Endodermal cell (in vitro differentiated cells): ENCODE data around the gene ADAM15. TPM values are rescaled to one million over a fixed set of nuclear protein-coding genes. Genes with fewer than 3 reads are reported as not detected.

Experiments used
- DNase-seq: peaks from one replicate; pipeline ENCODE4 v3.0.0-alpha.2; 2017
- H3K27ac ChIP-seq: 2 replicates; pipeline ENCODE4 v1.5.1; 2013; ENCODE audit warnings: mild to moderate bottlenecking, low read depth, low read length, moderate library complexity
- H3K27me3 ChIP-seq: 2 replicates; pipeline ENCODE4 v1.6.1; 2013; ENCODE audit warnings: mild to moderate bottlenecking, low read length, moderate library complexity; ENCODE audit not compliant: insufficient read depth, control insufficient read depth, poor library complexity, severe bottlenecking
- H3K36me3 ChIP-seq: 2 replicates; pipeline ENCODE4 v1.7.0; 2013; ENCODE audit warnings: mild to moderate bottlenecking, low read length, moderate library complexity; ENCODE audit not compliant: control insufficient read depth, insufficient read depth
- H3K4me1 ChIP-seq: one replicate; pipeline ENCODE4 v1.7.0; 2013; ENCODE audit warnings: low read length; ENCODE audit not compliant: control insufficient read depth, insufficient read depth
- H3K4me3 ChIP-seq: 2 replicates; pipeline ENCODE4 v1.5.1; 2013; ENCODE audit warnings: mild to moderate bottlenecking, low read length, moderate library complexity
- H3K9ac ChIP-seq: 2 replicates; pipeline ENCODE4 v1.6.1; 2013; ENCODE audit warnings: mild to moderate bottlenecking, low read length, moderate library complexity; ENCODE audit not compliant: poor library complexity, severe bottlenecking; ENCODE audit errors: extremely low read depth
- H3K9me3 ChIP-seq: 2 replicates; pipeline ENCODE4 v1.6.1; 2013; ENCODE audit warnings: mild to moderate bottlenecking, low read length, moderate library complexity; ENCODE audit not compliant: control insufficient read depth
- H3K27ac Mint-ChIP-seq: 2 replicates; pipeline ENCODE4 v1.8.0; 2020; ENCODE audit warnings: mixed read lengths
- H3K27me3 Mint-ChIP-seq: 2 replicates; pipeline ENCODE4 v1.8.0; 2021; ENCODE audit warnings: mild to moderate bottlenecking, mixed read lengths; ENCODE audit not compliant: insufficient read depth
- H3K36me3 Mint-ChIP-seq: 2 replicates; pipeline ENCODE4 v1.8.0; 2020; ENCODE audit warnings: low read depth, mixed read lengths
- H3K4me1 Mint-ChIP-seq: 2 replicates; pipeline ENCODE4 v1.8.0; 2020; ENCODE audit warnings: mixed read lengths
- H3K4me3 Mint-ChIP-seq: 2 replicates; pipeline ENCODE4 v1.8.0; 2020; ENCODE audit warnings: mild to moderate bottlenecking, moderate library complexity, mixed read lengths
- H3K9me3 Mint-ChIP-seq: 2 replicates; pipeline ENCODE4 v1.8.0; 2020; ENCODE audit warnings: mild to moderate bottlenecking, mixed read lengths
- WGBS, 2 experiments: methylation state at CpG; one replicate each; pipeline versions ENCODE4 v1.1.5 to v1.1.7; 2013; ENCODE audit warnings: missing lambda C conversion rate in 2 of 2, mixed read lengths in 1 of 2; ENCODE audit not compliant: insufficient coverage in 1 of 2, insufficient read length in 1 of 2; 5-methylcytosine and 5-hydroxymethylcytosine counted together
- total RNA-seq, 2 donors: library from RNA; stranded (reverse); fragmentation: NEBNext Ultra II Directional in 1 of 2; extraction: Animal tissue kit (Norgen Biotek cat#: 25700) in 1 of 2; gene quantifications; 2 replicates in 1 of 2; 3 replicates in 1 of 2; pipeline ENCODE4 v1.2.1, GENCODE V29; 2021
- TF ChIP-seq, protein P1 (sequence below): fragments of 200-600 bp; sonication (generic); conservative IDR thresholded peaks from 2 replicates; pipeline ENCODE4 v1.5.0; 2021; ENCODE audit warnings: antibody characterized with exemption, mild to moderate bottlenecking

The ADAM15 gene
- total RNA-seq, 2 donors from 2014 or later: 13.4 to 16.5 TPM

DNA sequence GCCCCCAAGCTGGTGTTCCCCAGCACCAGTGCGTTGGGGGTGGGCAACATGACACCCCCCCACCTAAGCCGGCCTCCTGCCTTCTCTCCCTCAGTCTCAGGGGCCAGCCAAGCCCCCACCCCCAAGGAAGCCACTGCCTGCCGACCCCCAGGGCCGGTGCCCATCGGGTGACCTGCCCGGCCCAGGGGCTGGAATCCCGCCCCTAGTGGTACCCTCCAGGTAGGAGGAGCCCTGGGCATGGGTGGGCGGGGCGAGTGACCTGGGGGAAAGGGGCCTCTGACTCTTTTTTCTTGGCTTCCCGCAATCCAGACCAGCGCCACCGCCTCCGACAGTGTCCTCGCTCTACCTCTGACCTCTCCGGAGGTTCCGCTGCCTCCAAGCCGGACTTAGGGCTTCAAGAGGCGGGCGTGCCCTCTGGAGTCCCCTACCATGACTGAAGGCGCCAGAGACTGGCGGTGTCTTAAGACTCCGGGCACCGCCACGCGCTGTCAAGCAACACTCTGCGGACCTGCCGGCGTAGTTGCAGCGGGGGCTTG, 11.1 kb downstream of the ADAM15 start:
- no peak overlapping the region for H3K27ac ChIP-seq
- Mint-ChIP-seq H3K27me3 (peaks cover 5% of the 10 kb centered on the region), H3K4me1 (peaks cover 14% of the 10 kb centered on the region), H3K9me3 (no peaks in the 10 kb centered on the region), H3K4me3 (peak overlapping the region; percentile 68), H3K36me3 (peaks cover 11% of the 10 kb centered on the region), H3K27ac (no peak overlapping the region)
- peaks cover 8% of the 10 kb centered on the region for H3K36me3 ChIP-seq
- peaks cover 11% of the 10 kb centered on the region for H3K4me1 ChIP-seq
- DNase-seq: peak; percentile 94
- no peak overlapping the region for H3K4me3 ChIP-seq
- peaks cover 7% of the 10 kb centered on the region for H3K27me3 ChIP-seq
- TF ChIP-seq, protein P1, sequence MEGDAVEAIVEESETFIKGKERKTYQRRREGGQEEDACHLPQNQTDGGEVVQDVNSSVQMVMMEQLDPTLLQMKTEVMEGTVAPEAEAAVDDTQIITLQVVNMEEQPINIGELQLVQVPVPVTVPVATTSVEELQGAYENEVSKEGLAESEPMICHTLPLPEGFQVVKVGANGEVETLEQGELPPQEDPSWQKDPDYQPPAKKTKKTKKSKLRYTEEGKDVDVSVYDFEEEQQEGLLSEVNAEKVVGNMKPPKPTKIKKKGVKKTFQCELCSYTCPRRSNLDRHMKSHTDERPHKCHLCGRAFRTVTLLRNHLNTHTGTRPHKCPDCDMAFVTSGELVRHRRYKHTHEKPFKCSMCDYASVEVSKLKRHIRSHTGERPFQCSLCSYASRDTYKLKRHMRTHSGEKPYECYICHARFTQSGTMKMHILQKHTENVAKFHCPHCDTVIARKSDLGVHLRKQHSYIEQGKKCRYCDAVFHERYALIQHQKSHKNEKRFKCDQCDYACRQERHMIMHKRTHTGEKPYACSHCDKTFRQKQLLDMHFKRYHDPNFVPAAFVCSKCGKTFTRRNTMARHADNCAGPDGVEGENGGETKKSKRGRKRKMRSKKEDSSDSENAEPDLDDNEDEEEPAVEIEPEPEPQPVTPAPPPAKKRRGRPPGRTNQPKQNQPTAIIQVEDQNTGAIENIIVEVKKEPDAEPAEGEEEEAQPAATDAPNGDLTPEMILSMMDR: no peak
- WGBS, 2 experiments: 5 to 10% methylated on average over 17 to 29 of the region's 29 CpGs
- H3K9me3 ChIP-seq: no peaks in the 10 kb centered on the region
- H3K9ac ChIP-seq: no peak overlapping the region

DNA sequence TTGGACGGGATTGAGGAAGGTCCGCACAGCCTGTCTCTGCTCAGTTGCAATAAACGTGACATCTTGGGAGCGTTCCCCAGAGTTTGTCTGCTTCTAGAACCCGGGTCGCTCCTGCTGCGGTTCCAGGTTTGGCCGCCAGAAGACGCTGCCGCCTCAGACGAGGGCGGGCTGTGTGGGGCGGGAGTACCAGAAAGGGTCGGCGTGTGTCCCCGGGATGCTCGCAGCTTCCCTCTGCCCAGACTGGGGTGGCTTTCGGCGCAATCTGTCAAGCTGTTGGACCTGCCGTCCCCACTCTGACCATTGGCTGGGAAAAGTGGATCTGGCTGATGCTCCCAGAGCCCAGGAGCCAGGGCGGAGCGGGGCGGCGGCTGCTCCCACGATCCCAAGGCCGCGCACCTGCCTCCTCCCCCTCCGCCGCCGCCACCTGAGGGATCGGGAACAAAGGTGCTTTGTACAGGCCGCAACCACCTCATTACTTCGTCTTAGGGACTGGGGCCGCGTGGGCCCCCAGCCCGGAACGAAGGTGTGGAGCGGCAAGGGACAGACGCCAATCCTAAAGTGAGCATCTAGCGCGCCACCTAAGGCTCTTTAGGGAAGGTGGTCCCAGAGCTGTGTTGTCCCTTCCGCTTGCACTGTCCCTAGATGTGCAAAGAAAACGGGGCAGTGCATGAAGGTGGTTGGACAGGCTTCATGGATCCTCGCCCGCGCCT, 11.7 kb downstream of the ADAM15 start:
- Mint-ChIP-seq H3K36me3 (peaks cover 14% of the 10 kb centered on the region), H3K27me3 (peaks cover 5% of the 10 kb centered on the region), H3K4me3 (peak overlapping the region; percentile 68), H3K27ac (no peak overlapping the region), H3K4me1 (peaks cover 14% of the 10 kb centered on the region), H3K9me3 (no peaks in the 10 kb centered on the region)
- Histone ChIP-seq H3K36me3 (peaks cover 10% of the 10 kb centered on the region), H3K27me3 (peaks cover 7% of the 10 kb centered on the region), H3K4me3 (peak overlapping the region; percentile 93), H3K9ac (no peak overlapping the region), H3K27ac (no peak overlapping the region), H3K9me3 (no peaks in the 10 kb centered on the region), H3K4me1 (peaks cover 11% of the 10 kb centered on the region)
- DNase-seq: peak; percentile 98
- 2 to 3% methylated on average over 7 to 46 of the region's 46 CpGs for WGBS, 2 experiments
- TF ChIP-seq, protein P1: peak; percentile 82

DNA sequence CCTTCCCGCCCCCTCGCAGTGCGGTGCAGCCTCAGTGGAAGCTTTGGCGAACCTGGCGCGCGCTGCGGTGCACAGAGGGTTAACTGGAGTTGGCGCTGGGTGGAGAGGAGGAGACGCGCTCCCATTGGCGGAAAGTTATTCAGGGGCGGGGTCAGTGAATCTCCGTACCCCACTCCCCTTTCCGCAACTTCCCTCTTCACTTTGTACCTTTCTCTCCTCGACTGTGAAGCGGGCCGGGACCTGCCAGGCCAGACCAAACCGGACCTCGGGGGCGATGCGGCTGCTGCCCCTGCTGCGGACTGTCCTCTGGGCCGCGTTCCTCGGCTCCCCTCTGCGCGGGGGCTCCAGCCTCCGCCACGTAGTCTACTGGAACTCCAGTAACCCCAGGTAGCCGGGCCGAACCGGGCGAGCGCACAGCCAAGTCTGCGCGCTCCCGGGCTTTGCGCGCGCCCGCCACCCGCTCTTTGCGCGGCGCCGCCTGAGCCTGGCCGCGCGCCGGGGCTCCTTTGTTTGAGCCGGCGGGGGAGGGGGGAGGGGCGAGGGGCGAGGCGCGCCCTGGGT, 12.5 kb downstream of the ADAM15 start, which contains the start of gene EFNA4:
Gene EFNA4, plus strand, starts transcription at position 191 of the 561 bp plus-strand sequence. Its CDS starts 84 bp downstream, at position 275.
- Mint-ChIP-seq H3K4me1 (peaks cover 14% of the 10 kb centered on the region), H3K36me3 (peaks cover 20% of the 10 kb centered on the region), H3K27me3 (peaks cover 5% of the 10 kb centered on the region), H3K27ac (peak within 1 kb of the TSS; percentile 91), H3K4me3 (peak within 1 kb of the TSS; percentile 68), H3K9me3 (no peaks in the 10 kb centered on the region)
- Histone ChIP-seq H3K9ac (peak within 1 kb of the TSS; percentile 80), H3K4me3 (peak within 1 kb of the TSS; percentile 93), H3K27ac (peak within 1 kb of the TSS; percentile 89), H3K9me3 (no peaks in the 10 kb centered on the region), H3K4me1 (peaks cover 11% of the 10 kb centered on the region), H3K27me3 (peaks cover 7% of the 10 kb centered on the region), H3K36me3 (peaks cover 10% of the 10 kb centered on the region)
- DNase-seq: peak; percentile 95
- TF ChIP-seq, protein P1: no peak
- 0% methylated on average over 12 to 56 of the region's 57 CpGs for whole genome bisulfite sequencing, 2 experiments
